ENCODE measurements around the gene KRT86. TPM values are rescaled to one million over a fixed set of nuclear protein-coding genes. Genes with fewer than 3 reads are reported as not detected.

Gene KRT86
- total and polyA plus RNA-seq, 2 donors from 2014 or later, result 1.3 TPM; not detected in 1

- FAIRE-seq, result no peak
- Histone ChIP-seq H3K27me3 (ENCODE audit: control insufficient read depth, insufficient read depth, low read length) (no peaks in the 10 kb centered on the region), H3K9me3 (ENCODE audit: control insufficient read depth in 2 of 3, insufficient read depth in 1 of 3, low read length in 3 of 3) (peaks cover 0 to 8% (median 0%) of the 10 kb centered on the region in 3 donors), H3K4me1 (ENCODE audit: control insufficient read depth in 2 of 3, insufficient read depth in 2 of 3, low read depth in 1 of 3, low read length in 3 of 3) (no peaks in the 10 kb centered on the region), H3K27ac (ENCODE audit: low read depth in 2 of 2, low read length in 2 of 2) (no peak overlapping the region), H3K4me3 (ENCODE audit: low read length in 3 of 3) (no peak overlapping the region), H3K36me3 (ENCODE audit: control insufficient read depth in 2 of 3, insufficient read depth in 3 of 3, low read length in 3 of 3) (no peaks in the 10 kb centered on the region), H3K9ac (ENCODE audit: low read length in 3 of 3) (no peak overlapping the region)
- TF ChIP-seq CTCF (IDR thresholded peaks at IDR 0.05; ENCODE audit: borderline replicate concordance, extremely low read depth, insufficient read depth), result no peak
- no peak for DNase-seq
- intact Hi-C loops (cut with DNase I), result no loop called here
Measured at GRCh38 chr12:52338241-52338960, 64.0 kb downstream of the KRT86 start.

- Histone ChIP-seq H3K27ac (ENCODE audit: low read depth in 2 of 2, low read length in 2 of 2) (no peak overlapping the region), H3K36me3 (ENCODE audit: control insufficient read depth in 2 of 3, insufficient read depth in 3 of 3, low read length in 3 of 3) (no peaks in the 10 kb centered on the region), H3K4me1 (ENCODE audit: control insufficient read depth in 2 of 3, insufficient read depth in 2 of 3, low read depth in 1 of 3, low read length in 3 of 3) (no peaks in the 10 kb centered on the region), H3K9ac (ENCODE audit: low read length in 3 of 3) (no peak overlapping the region), H3K9me3 (ENCODE audit: control insufficient read depth in 2 of 3, insufficient read depth in 1 of 3, low read length in 3 of 3) (peaks cover 0 to 9% (median 0%) of the 10 kb centered on the region in 3 donors), H3K4me3 (ENCODE audit: low read length in 3 of 3) (no peak overlapping the region), H3K27me3 (ENCODE audit: control insufficient read depth, insufficient read depth, low read length) (no peaks in the 10 kb centered on the region)
- intact Hi-C loops (cut with DNase I), result no loop called here
- DNase-seq (no peak), FAIRE-seq (no peak)
- no peak for TF ChIP-seq CTCF (IDR thresholded peaks at IDR 0.05; ENCODE audit: borderline replicate concordance, extremely low read depth, insufficient read depth)
Measured at GRCh38 chr12:52341066-52341580, 66.7 kb downstream of the KRT86 start.

GRCh38 chr12:52342781-52343490, 68.5 kb downstream of the KRT86 start:
- no peaks in the 10 kb centered on the region for H3K27me3 ChIP-seq (ENCODE audit: control insufficient read depth, insufficient read depth, low read length)
- intact Hi-C loops (cut with DNase I), result no loop called here
- DNase-seq (no peak), FAIRE-seq (no peak)
- no peak for TF ChIP-seq CTCF (IDR thresholded peaks at IDR 0.05; ENCODE audit: borderline replicate concordance, extremely low read depth, insufficient read depth)
- peaks cover 0 to 9% (median 0%) of the 10 kb centered on the region in 3 donors for H3K9me3 ChIP-seq (ENCODE audit: control insufficient read depth in 2 of 3, insufficient read depth in 1 of 3, low read length in 3 of 3)
- no peak overlapping the region for H3K4me3 ChIP-seq (ENCODE audit: low read length in 3 of 3)
- no peaks in the 10 kb centered on the region for H3K4me1 ChIP-seq (ENCODE audit: control insufficient read depth in 2 of 3, insufficient read depth in 2 of 3, low read depth in 1 of 3, low read length in 3 of 3)
- H3K36me3 ChIP-seq (ENCODE audit: control insufficient read depth in 2 of 3, insufficient read depth in 3 of 3, low read length in 3 of 3), result no peaks in the 10 kb centered on the region
- H3K27ac ChIP-seq (ENCODE audit: low read depth in 2 of 2, low read length in 2 of 2), result no peak overlapping the region
- H3K9ac ChIP-seq (ENCODE audit: low read length in 3 of 3), result no peak overlapping the region

All from kidney (tissue), 14 donors.